ENCODE measurements around the gene CD302. TPM values are rescaled to one million over a fixed set of nuclear protein-coding genes. Genes with fewer than 3 reads are reported as not detected.
"Not testable (repeated sequence)": the region's sequence is repeated elsewhere in the genome, so short reads cannot be mapped to it uniquely, and the experiment has no call there.

The CD302 gene
- polyA plus RNA-seq, 2 of the 4 experiments (the other 2 are of a cell fraction), result 2.5 to 8.4 TPM

GRCh38 chr2:159728629-159729028 lies 69.4 kb downstream of the CD302 start:
- H3K4me3 ChIP-seq, result no peak overlapping the region
- TF ChIP-seq POLR2A (IDR thresholded peaks at IDR 0.05; ENCODE audit: low read length) (no peak), CBX8 (IDR thresholded peaks at IDR 0.05) (no peak)
- no peak overlapping the region for H3K27ac ChIP-seq
- FAIRE-seq (no peak), DNase-seq (ENCODE audit: low read depth in 1 of 2, low spot score in 1 of 2) (no peak), ATAC-seq (no peak)
- WGBS (ENCODE audit: missing lambda C conversion rate), result 81% methylated on average over 3 of the region's 3 CpGs
- peaks cover 18% of the 10 kb centered on the region; the same call in 2 of the 3 replicates for H3K4me1 ChIP-seq
- no peaks in the 10 kb centered on the region for H3K9me3 ChIP-seq
- CTCF ChIA-PET, result interaction anchor here (2.1 kb wide), 1 partner anchor 16 kb away, joined by 6 read pairs; the partner anchor contains the start of gene MARCHF7
- H3K4me2 ChIP-seq, result no peak overlapping the region
- POLR2A ChIA-PET, result no interaction called here

- ATAC-seq (no peak), DNase-seq (ENCODE audit: low read depth in 1 of 2, low spot score in 1 of 2) (no peak), FAIRE-seq (no peak)
- no peaks in the 10 kb centered on the region for H3K9me3 ChIP-seq
- POLR2A ChIA-PET, result no interaction called here
- TF ChIP-seq CHD4 (IDR thresholded peaks at IDR 0.05; ENCODE audit: borderline replicate concordance) (no peak), RCOR1 (IDR thresholded peaks at IDR 0.05; ENCODE audit: low read depth, low read length) (no peak), KDM1A (IDR thresholded peaks at IDR 0.05; ENCODE audit: low read depth) (no peak), ZFP36 (IDR thresholded peaks at IDR 0.05; ENCODE audit: borderline replicate concordance, partially characterized antibody) (no peak), MYC (IDR thresholded peaks at IDR 0.05; ENCODE audit: borderline replicate concordance, low read length) (no peak), CBX2 (IDR thresholded peaks at IDR 0.05; ENCODE audit: borderline replicate concordance, low read depth) (no peak), ZSCAN20 (CRISPR knock-in tag; IDR thresholded peaks at IDR 0.05) (no peak), NPAS2 (CRISPR knock-in tag; IDR thresholded peaks at IDR 0.05; ENCODE audit: borderline replicate concordance) (no peak), FOSB (CRISPR knock-in tag; IDR thresholded peaks at IDR 0.05) (no peak), JUNB (IDR thresholded peaks at IDR 0.05) (no peak), CEBPB (IDR thresholded peaks at IDR 0.05) (no peak), SMC3 (IDR thresholded peaks at IDR 0.05) (no peak), EHMT2 (IDR thresholded peaks at IDR 0.05; ENCODE audit: low read depth) (no peak)
- TF ChIP-seq, protein P1, sequence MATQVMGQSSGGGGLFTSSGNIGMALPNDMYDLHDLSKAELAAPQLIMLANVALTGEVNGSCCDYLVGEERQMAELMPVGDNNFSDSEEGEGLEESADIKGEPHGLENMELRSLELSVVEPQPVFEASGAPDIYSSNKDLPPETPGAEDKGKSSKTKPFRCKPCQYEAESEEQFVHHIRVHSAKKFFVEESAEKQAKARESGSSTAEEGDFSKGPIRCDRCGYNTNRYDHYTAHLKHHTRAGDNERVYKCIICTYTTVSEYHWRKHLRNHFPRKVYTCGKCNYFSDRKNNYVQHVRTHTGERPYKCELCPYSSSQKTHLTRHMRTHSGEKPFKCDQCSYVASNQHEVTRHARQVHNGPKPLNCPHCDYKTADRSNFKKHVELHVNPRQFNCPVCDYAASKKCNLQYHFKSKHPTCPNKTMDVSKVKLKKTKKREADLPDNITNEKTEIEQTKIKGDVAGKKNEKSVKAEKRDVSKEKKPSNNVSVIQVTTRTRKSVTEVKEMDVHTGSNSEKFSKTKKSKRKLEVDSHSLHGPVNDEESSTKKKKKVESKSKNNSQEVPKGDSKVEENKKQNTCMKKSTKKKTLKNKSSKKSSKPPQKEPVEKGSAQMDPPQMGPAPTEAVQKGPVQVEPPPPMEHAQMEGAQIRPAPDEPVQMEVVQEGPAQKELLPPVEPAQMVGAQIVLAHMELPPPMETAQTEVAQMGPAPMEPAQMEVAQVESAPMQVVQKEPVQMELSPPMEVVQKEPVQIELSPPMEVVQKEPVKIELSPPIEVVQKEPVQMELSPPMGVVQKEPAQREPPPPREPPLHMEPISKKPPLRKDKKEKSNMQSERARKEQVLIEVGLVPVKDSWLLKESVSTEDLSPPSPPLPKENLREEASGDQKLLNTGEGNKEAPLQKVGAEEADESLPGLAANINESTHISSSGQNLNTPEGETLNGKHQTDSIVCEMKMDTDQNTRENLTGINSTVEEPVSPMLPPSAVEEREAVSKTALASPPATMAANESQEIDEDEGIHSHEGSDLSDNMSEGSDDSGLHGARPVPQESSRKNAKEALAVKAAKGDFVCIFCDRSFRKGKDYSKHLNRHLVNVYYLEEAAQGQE (IDR thresholded peaks at IDR 0.05), result no peak
- no peak overlapping the region for H3K4me2 ChIP-seq
- 90% methylated on average over 3 of the region's 3 CpGs for WGBS (ENCODE audit: missing lambda C conversion rate)
- peaks cover 15% of the 10 kb centered on the region; the same call in 2 of the 3 replicates for H3K4me1 ChIP-seq
- CTCF ChIA-PET, result no interaction called here
- no peak overlapping the region for H3K4me3 ChIP-seq
- H3K27ac ChIP-seq, result no peak overlapping the region
These were observed 72.3 kb downstream of the CD302 start for GRCh38 chr2:159725713-159726112.

DNA sequence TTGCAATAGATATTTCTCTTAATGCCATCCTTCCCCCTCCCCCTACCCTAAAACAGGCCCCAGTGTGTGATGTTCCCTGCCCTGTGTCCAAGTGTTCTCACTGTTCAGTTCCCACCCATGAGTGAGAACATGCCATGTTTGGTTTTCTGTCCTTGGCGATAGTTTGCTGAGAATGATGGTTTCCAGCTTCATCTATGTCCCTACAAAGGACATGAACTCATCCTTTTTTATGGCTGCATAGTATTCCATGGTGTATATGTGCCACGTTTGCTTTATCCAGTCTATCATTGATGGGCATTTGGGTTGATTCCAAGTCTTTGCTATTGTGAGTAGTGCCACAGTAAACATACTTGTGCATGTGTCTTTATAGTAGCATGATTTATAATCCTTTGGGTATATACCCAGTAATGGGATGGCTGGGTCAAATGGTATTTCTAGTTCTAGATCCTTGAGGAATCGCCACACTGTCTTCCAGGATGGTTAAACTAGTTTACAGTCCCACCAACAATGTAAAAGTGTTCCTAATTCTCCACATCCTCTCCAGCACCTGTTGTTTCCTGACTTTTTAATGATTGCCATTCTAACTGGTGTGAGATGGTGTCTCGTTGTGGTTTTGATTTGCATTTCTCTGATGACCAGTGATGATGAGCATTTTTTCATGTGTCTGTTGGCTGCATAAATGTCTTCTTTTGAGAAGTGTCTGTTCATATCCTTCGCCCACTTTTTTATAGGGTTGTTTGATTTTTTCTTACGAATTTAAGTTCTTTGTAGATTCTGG lies 73.0 kb downstream of the CD302 start:
- H3K27ac ChIP-seq; H3K9me3 ChIP-seq; DNase-seq (ENCODE audit: low read depth in 1 of 2, low spot score in 1 of 2); ATAC-seq; POLR2A ChIA-PET; H3K4me3 ChIP-seq; CTCF ChIA-PET; H3K4me2 ChIP-seq; FAIRE-seq: not testable (repeated sequence)
- 90% methylated on average over 6 of the region's 6 CpGs for WGBS (ENCODE audit: missing lambda C conversion rate)
- peaks cover 15% of the 10 kb centered on the region; the same call in 2 of the 3 replicates for H3K4me1 ChIP-seq

GRCh38 chr2:159722580-159722979 lies 75.4 kb downstream of the CD302 start:
- WGBS (ENCODE audit: missing lambda C conversion rate), result 88% methylated on average over 2 of the region's 2 CpGs
- H3K27ac ChIP-seq, result no peak overlapping the region
- POLR2A ChIA-PET, result no interaction called here
- ATAC-seq (no peak), DNase-seq (ENCODE audit: low read depth in 1 of 2, low spot score in 1 of 2) (no peak), FAIRE-seq (no peak)
- TF ChIP-seq CBX8 (IDR thresholded peaks at IDR 0.05), result no peak
- no peak overlapping the region for H3K4me3 ChIP-seq
- CTCF ChIA-PET, result no interaction called here
- no peak overlapping the region for H3K4me2 ChIP-seq
- peaks cover 4% of the 10 kb centered on the region; the same call in 2 of the 3 replicates for H3K4me1 ChIP-seq
- no peaks in the 10 kb centered on the region for H3K9me3 ChIP-seq
